Measurements from ENCODE around the gene LIPC. TPM values are rescaled to one million over a fixed set of nuclear protein-coding genes. Genes with fewer than 3 reads are reported as not detected.
A peak's percentile ranks its signal among the peaks of the same experiment; 100 is the strongest.

LIPC gene
- total RNA-seq, 2 experiments from 2014 or later = 0.30 to 0.50 TPM

- ATAC-seq = peak; percentile 72
- ChIA-PET POLR2A (interaction anchor here (0.7 kb wide), 1 partner anchor 481 kb away, joined by 3 read pairs; no protein-coding TSS in a partner anchor), CTCF (interaction anchor here (0.6 to 1.5 kb wide), 7 partner anchors 11 to 281 kb away, joined by 3 to 5 read pairs (median 3); no protein-coding TSS in a partner anchor)
- intact Hi-C loops (cut with DNase I, micrococcal nuclease) = no loop called here
- Mint-ChIP-seq H3K36me3 (ENCODE audit: low read depth) (no peaks in the 10 kb centered on the region), H3K27ac (no peak overlapping the region), H3K9me3 (ENCODE audit: low read depth) (no peaks in the 10 kb centered on the region), H3K4me1 (peaks cover 10% of the 10 kb centered on the region), H3K4me3 (no peak overlapping the region), H3K27me3 (no peaks in the 10 kb centered on the region)
- DNase-seq = no peak
Observed at GRCh38 chr15:58568157-58568571, 136.4 kb downstream of the LIPC start.

- no peaks in the 10 kb centered on the region for H3K9me3 Mint-ChIP-seq (ENCODE audit: low read depth)
- CTCF ChIA-PET = interaction anchor here (1.5 kb wide), 2 partner anchors 13 to 36 kb away, joined by 4 to 5 read pairs; no protein-coding TSS in a partner anchor
- no peak for DNase-seq
- no peak for ATAC-seq
- H3K27ac Mint-ChIP-seq = no peak overlapping the region
- intact Hi-C loops (cut with DNase I, micrococcal nuclease) = no loop called here
- POLR2A ChIA-PET = no interaction called here
- no peaks in the 10 kb centered on the region for H3K27me3 Mint-ChIP-seq
- peaks cover 10% of the 10 kb centered on the region for H3K4me1 Mint-ChIP-seq
- no peaks in the 10 kb centered on the region for H3K36me3 Mint-ChIP-seq (ENCODE audit: low read depth)
- no peak overlapping the region for H3K4me3 Mint-ChIP-seq
Observed at GRCh38 chr15:58569455-58569854, 137.7 kb downstream of the LIPC start.

- H3K4me1 Mint-ChIP-seq = peaks cover 13% of the 10 kb centered on the region
- POLR2A ChIA-PET = no interaction called here
- ATAC-seq (no peak), DNase-seq (no peak)
- no peak overlapping the region for H3K4me3 Mint-ChIP-seq
- H3K27ac Mint-ChIP-seq = no peak overlapping the region
- CTCF ChIA-PET = no interaction called here
- no peaks in the 10 kb centered on the region for H3K27me3 Mint-ChIP-seq
- intact Hi-C loops (cut with DNase I, micrococcal nuclease) = no loop called here
- H3K9me3 Mint-ChIP-seq (ENCODE audit: low read depth) = no peaks in the 10 kb centered on the region
- no peaks in the 10 kb centered on the region for H3K36me3 Mint-ChIP-seq (ENCODE audit: low read depth)
Observed at GRCh38 chr15:58571491-58571890, 139.7 kb downstream of the LIPC start.

GRCh38 chr15:58572521-58572920 is 140.7 kb downstream of the LIPC start:
- intact Hi-C loops (cut with DNase I, micrococcal nuclease) = no loop called here
- no peaks in the 10 kb centered on the region for H3K36me3 Mint-ChIP-seq (ENCODE audit: low read depth)
- ChIA-PET POLR2A (no interaction called here), CTCF (no interaction called here)
- DNase-seq = no peak
- no peak overlapping the region for H3K4me3 Mint-ChIP-seq
- no peaks in the 10 kb centered on the region for H3K9me3 Mint-ChIP-seq (ENCODE audit: low read depth)
- H3K27ac Mint-ChIP-seq = no peak overlapping the region
- ATAC-seq = no peak
- H3K4me1 Mint-ChIP-seq = peaks cover 13% of the 10 kb centered on the region
- H3K27me3 Mint-ChIP-seq = no peaks in the 10 kb centered on the region

GRCh38 chr15:58573270-58573669 is 141.5 kb downstream of the LIPC start:
- no peaks in the 10 kb centered on the region for H3K27me3 Mint-ChIP-seq
- no peak overlapping the region for H3K27ac Mint-ChIP-seq
- H3K36me3 Mint-ChIP-seq (ENCODE audit: low read depth) = no peaks in the 10 kb centered on the region
- ATAC-seq = no peak
- H3K9me3 Mint-ChIP-seq (ENCODE audit: low read depth) = no peaks in the 10 kb centered on the region
- POLR2A ChIA-PET = no interaction called here
- intact Hi-C loops (cut with DNase I, micrococcal nuclease) = no loop called here
- H3K4me3 Mint-ChIP-seq = no peak overlapping the region
- CTCF ChIA-PET = no interaction called here
- no peak for DNase-seq
- peaks cover 8% of the 10 kb centered on the region for H3K4me1 Mint-ChIP-seq

GRCh38 chr15:58574631-58575030 is 142.8 kb downstream of the LIPC start:
- H3K27ac Mint-ChIP-seq = no peak overlapping the region
- no peak for ATAC-seq
- POLR2A ChIA-PET = no interaction called here

GRCh38 chr15:58575045-58575786 is 143.4 kb downstream of the LIPC start:
- CTCF ChIA-PET = interaction anchor here (0.5 to 1.1 kb wide), 5 partner anchors 9 to 954 kb away, joined by 3 read pairs; no protein-coding TSS in a partner anchor
- H3K36me3 Mint-ChIP-seq (ENCODE audit: low read depth) = no peaks in the 10 kb centered on the region
- POLR2A ChIA-PET = no interaction called here
- no peak overlapping the region for H3K4me3 Mint-ChIP-seq
- H3K27me3 Mint-ChIP-seq = no peaks in the 10 kb centered on the region
- DNase-seq (no peak), ATAC-seq (no peak)
- intact Hi-C loops (cut with DNase I, micrococcal nuclease) = no loop called here
- H3K4me1 Mint-ChIP-seq = peaks cover 3% of the 10 kb centered on the region
- H3K27ac Mint-ChIP-seq = no peak overlapping the region
- H3K9me3 Mint-ChIP-seq (ENCODE audit: low read depth) = no peaks in the 10 kb centered on the region

More at GRCh38 chr15:58574631-58575030, 142.8 kb downstream of the LIPC start:
- Mint-ChIP-seq H3K9me3 (ENCODE audit: low read depth) (no peaks in the 10 kb centered on the region), H3K4me1 (peaks cover 3% of the 10 kb centered on the region), H3K27me3 (no peaks in the 10 kb centered on the region), H3K4me3 (no peak overlapping the region), H3K36me3 (ENCODE audit: low read depth) (no peaks in the 10 kb centered on the region)
- intact Hi-C loops (cut with DNase I, micrococcal nuclease) = no loop called here
- CTCF ChIA-PET = interaction anchor here (0.5 to 0.9 kb wide), 5 partner anchors 9 to 415 kb away, joined by 3 read pairs; no protein-coding TSS in a partner anchor
- no peak for DNase-seq

GRCh38 chr15:58576657-58577056 is 144.9 kb downstream of the LIPC start:
- ChIA-PET POLR2A (no interaction called here), CTCF (interaction anchor here (1.1 kb wide), 1 partner anchor 952 kb away, joined by 3 read pairs; no protein-coding TSS in a partner anchor)
- Mint-ChIP-seq H3K9me3 (ENCODE audit: low read depth) (no peaks in the 10 kb centered on the region), H3K27me3 (no peaks in the 10 kb centered on the region), H3K4me1 (peaks cover 3% of the 10 kb centered on the region), H3K36me3 (ENCODE audit: low read depth) (no peaks in the 10 kb centered on the region), H3K27ac (no peak overlapping the region), H3K4me3 (no peak overlapping the region)
- intact Hi-C loops (cut with DNase I, micrococcal nuclease) = no loop called here
- ATAC-seq (no peak), DNase-seq (no peak)

- no peak for ATAC-seq
- intact Hi-C loops (cut with DNase I, micrococcal nuclease) = no loop called here
- POLR2A ChIA-PET = no interaction called here
- H3K4me3 Mint-ChIP-seq = no peak overlapping the region
- H3K27ac Mint-ChIP-seq = no peak overlapping the region
- CTCF ChIA-PET = interaction anchor here (1.3 kb wide), 1 partner anchor 354 kb away, joined by 4 read pairs; no protein-coding TSS in a partner anchor
- peaks cover 7% of the 10 kb centered on the region for H3K9me3 Mint-ChIP-seq (ENCODE audit: low read depth)
- DNase-seq = no peak
- peaks cover 2% of the 10 kb centered on the region for H3K36me3 Mint-ChIP-seq (ENCODE audit: low read depth)
- peaks cover 9% of the 10 kb centered on the region for H3K4me1 Mint-ChIP-seq
- peaks cover 7% of the 10 kb centered on the region for H3K27me3 Mint-ChIP-seq
Observed at GRCh38 chr15:58582160-58582559, 150.4 kb downstream of the LIPC start.

- ChIA-PET CTCF (interaction anchor here (1.3 kb wide), 1 partner anchor 355 kb away, joined by 4 read pairs; no protein-coding TSS in a partner anchor), POLR2A (no interaction called here)
- Mint-ChIP-seq H3K4me3 (no peak overlapping the region), H3K9me3 (ENCODE audit: low read depth) (peaks cover 7% of the 10 kb centered on the region), H3K27me3 (peaks cover 7% of the 10 kb centered on the region), H3K36me3 (ENCODE audit: low read depth) (peaks cover 2% of the 10 kb centered on the region), H3K27ac (no peak overlapping the region), H3K4me1 (peaks cover 9% of the 10 kb centered on the region)
- no peak for DNase-seq
- no peak for ATAC-seq
- intact Hi-C loops (cut with DNase I, micrococcal nuclease) = no loop called here
Observed at GRCh38 chr15:58583171-58583908, 151.5 kb downstream of the LIPC start.

GRCh38 chr15:58584789-58585461 is 153.1 kb downstream of the LIPC start:
- CTCF ChIA-PET = interaction anchor here (0.6 to 1.2 kb wide), 2 partner anchors 357 to 415 kb away, joined by 3 to 4 read pairs; no protein-coding TSS in a partner anchor
- POLR2A ChIA-PET = no interaction called here
- H3K9me3 Mint-ChIP-seq (ENCODE audit: low read depth) = peaks cover 7% of the 10 kb centered on the region
- H3K4me1 Mint-ChIP-seq = peaks cover 9% of the 10 kb centered on the region
- no peak for DNase-seq
- H3K4me3 Mint-ChIP-seq = no peak overlapping the region
- intact Hi-C loops (cut with DNase I, micrococcal nuclease) = no loop called here
- no peak overlapping the region for H3K27ac Mint-ChIP-seq
- peaks cover 2% of the 10 kb centered on the region for H3K36me3 Mint-ChIP-seq (ENCODE audit: low read depth)
- peaks cover 7% of the 10 kb centered on the region for H3K27me3 Mint-ChIP-seq
- ATAC-seq = no peak
